SK-N-SH (cell line): ENCODE data around the gene LRRC45.

ENCODE experiments used
- CHD2 ChIP-seq: fragments of 150-350 bp; IDR thresholded peaks from 2 replicates; pipeline ENCODE4 v1.6.1; 2018; ENCODE audit warnings: low read length; ENCODE audit not compliant: partially characterized antibody
- EP300 ChIP-seq, 2 experiments: IDR thresholded peaks; 2 replicates each; pipeline versions ENCODE4 v1.4.0 to v1.6.1; 2012; ENCODE audit warnings: borderline replicate concordance in 1 of 2, low read depth in 1 of 2, low read length in 1 of 2
- POLR2AphosphoS5 ChIP-seq: IDR thresholded peaks from 2 replicates; pipeline ENCODE4 v1.6.1; 2012; ENCODE audit warnings: low read depth, low read length
- RCOR1 ChIP-seq: fragments of 150-350 bp; IDR thresholded peaks from 2 replicates; pipeline ENCODE4 v1.6.1; 2017; ENCODE audit warnings: antibody characterized with exemption, low read length
- USF2 ChIP-seq: fragments of 150-350 bp; IDR thresholded peaks from 2 replicates; pipeline ENCODE4 v1.6.1; 2017; ENCODE audit warnings: antibody characterized with exemption, low read length, low read depth, borderline replicate concordance

- no peak for TF ChIP-seq POLR2AphosphoS5
- no peak for TF ChIP-seq USF2
- TF ChIP-seq RCOR1: no peak
- no peak for TF ChIP-seq CHD2
- no peak for TF ChIP-seq EP300 (IDR thresholded peaks at IDR 0.05; ENCODE audit: borderline replicate concordance in 1 of 2, low read depth in 1 of 2, low read length in 1 of 2)
These were observed 24.9 kb upstream of the LRRC45 start for GRCh38 chr17:81998212-81998611.
